GM12892 (cell line): ENCODE data around the gene ZNF287.

Source experiments
- POLR2A ChIP-seq: IDR thresholded peaks from 2 replicates; pipeline ENCODE4 v1.6.1; 2011; ENCODE audit warnings: low read depth, low read length, control low read depth
- POLR2AphosphoS5 ChIP-seq: IDR thresholded peaks from 2 replicates; pipeline ENCODE4 v1.6.1; 2011; ENCODE audit warnings: low read depth, low read length, control low read depth
- TAF1 ChIP-seq: IDR thresholded peaks from 2 replicates; pipeline ENCODE4 v1.6.1; 2011; ENCODE audit warnings: low read depth, mild to moderate bottlenecking, control low read depth, low read length, borderline replicate concordance

DNA sequence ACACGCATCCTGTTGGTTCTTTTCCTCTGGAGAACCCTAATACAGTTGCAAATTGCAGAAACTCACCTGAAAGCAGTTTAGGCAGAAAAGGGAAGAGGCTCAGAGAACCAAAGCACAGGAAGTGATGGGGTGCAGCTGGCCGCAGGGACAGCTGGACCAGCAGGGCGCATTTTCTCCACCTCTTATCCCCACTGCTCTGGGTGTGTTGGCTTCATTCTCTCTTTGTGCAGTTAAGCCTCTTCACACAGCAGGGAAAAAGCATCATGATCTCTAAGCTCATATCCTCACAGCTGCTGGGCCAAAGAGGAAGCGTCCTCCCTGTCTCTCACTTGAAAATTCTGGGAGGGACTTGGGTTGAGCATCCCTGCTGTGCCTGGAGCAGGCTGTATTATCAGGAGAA, 57.0 kb downstream of the ZNF287 start:
- TF ChIP-seq POLR2A (no peak), POLR2AphosphoS5 (no peak), TAF1 (no peak)
